Measurements from ENCODE around the gene PACSIN2. TPM values are rescaled to one million over a fixed set of nuclear protein-coding genes. Genes with fewer than 3 reads are reported as not detected.
"Not testable (repeated sequence)": the region's sequence is repeated elsewhere in the genome, so short reads cannot be mapped to it uniquely, and the experiment has no call there.

The PACSIN2 gene
- total RNA-seq, 1 experiment from 2014 or later, result 60.1 TPM

GRCh38 chr22:42917358-42917757, 97.6 kb downstream of the PACSIN2 start:
- DNase-seq; H3K36me3 ChIP-seq (replicated peaks; ENCODE audit: control insufficient read depth, insufficient read depth, low read length); H3K4me3 ChIP-seq (ENCODE audit: insufficient read depth, low read depth, low read length); H3K27me3 ChIP-seq (ENCODE audit: control insufficient read depth, insufficient read depth, low read length): not testable (repeated sequence)

GRCh38 chr22:42915980-42916765, 98.8 kb downstream of the PACSIN2 start:
- Histone ChIP-seq H3K27me3 (ENCODE audit: control insufficient read depth, insufficient read depth, low read length) (no peaks in the 10 kb centered on the region), H3K4me3 (ENCODE audit: insufficient read depth, low read depth, low read length) (no peak overlapping the region), H3K36me3 (replicated peaks; ENCODE audit: control insufficient read depth, insufficient read depth, low read length) (no peaks in the 10 kb centered on the region; the same call in 1 of the 2 replicates)
- peak; percentile 83 for DNase-seq

- H3K36me3 ChIP-seq (replicated peaks; ENCODE audit: control insufficient read depth, insufficient read depth, low read length), result no peaks in the 10 kb centered on the region; the same call in 1 of the 2 replicates
- H3K4me3 ChIP-seq (ENCODE audit: insufficient read depth, low read depth, low read length), result no peak overlapping the region
- no peak for DNase-seq
- no peaks in the 10 kb centered on the region for H3K27me3 ChIP-seq (ENCODE audit: control insufficient read depth, insufficient read depth, low read length)
Measured at GRCh38 chr22:42914511-42915076, 100.4 kb downstream of the PACSIN2 start.

GRCh38 chr22:42913874-42914510, 101.0 kb downstream of the PACSIN2 start:
- Histone ChIP-seq H3K4me3 (ENCODE audit: insufficient read depth, low read depth, low read length) (no peak overlapping the region), H3K36me3 (replicated peaks; ENCODE audit: control insufficient read depth, insufficient read depth, low read length) (peaks cover under 1% of the 10 kb centered on the region; the same call in 1 of the 2 replicates), H3K27me3 (ENCODE audit: control insufficient read depth, insufficient read depth, low read length) (no peaks in the 10 kb centered on the region)
- DNase-seq, result no peak

GRCh38 chr22:42912059-42912458, 102.9 kb downstream of the PACSIN2 start:
- H3K36me3 ChIP-seq (replicated peaks; ENCODE audit: control insufficient read depth, insufficient read depth, low read length), result peaks cover 2% of the 10 kb centered on the region
- no peak overlapping the region for H3K4me3 ChIP-seq (ENCODE audit: insufficient read depth, low read depth, low read length)
- DNase-seq, result no peak
- H3K27me3 ChIP-seq (ENCODE audit: control insufficient read depth, insufficient read depth, low read length), result no peaks in the 10 kb centered on the region

GRCh38 chr22:42910221-42910942, 104.6 kb downstream of the PACSIN2 start:
- Histone ChIP-seq H3K27me3 (ENCODE audit: control insufficient read depth, insufficient read depth, low read length) (no peaks in the 10 kb centered on the region), H3K4me3 (ENCODE audit: insufficient read depth, low read depth, low read length) (no peak overlapping the region), H3K36me3 (replicated peaks; ENCODE audit: control insufficient read depth, insufficient read depth, low read length) (peaks cover 2% of the 10 kb centered on the region)
- no peak for DNase-seq

- DNase-seq, result no peak
- peaks cover 2% of the 10 kb centered on the region for H3K36me3 ChIP-seq (replicated peaks; ENCODE audit: control insufficient read depth, insufficient read depth, low read length)
- H3K4me3 ChIP-seq (ENCODE audit: insufficient read depth, low read depth, low read length), result no peak overlapping the region
- no peaks in the 10 kb centered on the region for H3K27me3 ChIP-seq (ENCODE audit: control insufficient read depth, insufficient read depth, low read length)
Measured at GRCh38 chr22:42909363-42910058, 105.4 kb downstream of the PACSIN2 start.

GRCh38 chr22:42908374-42908746, 106.6 kb downstream of the PACSIN2 start:
- peaks cover 2% of the 10 kb centered on the region for H3K36me3 ChIP-seq (replicated peaks; ENCODE audit: control insufficient read depth, insufficient read depth, low read length)
- no peak overlapping the region for H3K4me3 ChIP-seq (ENCODE audit: insufficient read depth, low read depth, low read length)
- no peak for DNase-seq
- H3K27me3 ChIP-seq (ENCODE audit: control insufficient read depth, insufficient read depth, low read length), result no peaks in the 10 kb centered on the region

- H3K27me3 ChIP-seq (ENCODE audit: control insufficient read depth, insufficient read depth, low read length), result no peaks in the 10 kb centered on the region
- DNase-seq, result no peak
- peaks cover 2% of the 10 kb centered on the region for H3K36me3 ChIP-seq (replicated peaks; ENCODE audit: control insufficient read depth, insufficient read depth, low read length)
- H3K4me3 ChIP-seq (ENCODE audit: insufficient read depth, low read depth, low read length), result no peak overlapping the region
Measured at GRCh38 chr22:42907404-42908373, 107.3 kb downstream of the PACSIN2 start.

- H3K4me3 ChIP-seq (ENCODE audit: insufficient read depth, low read depth, low read length), result no peak overlapping the region
- no peaks in the 10 kb centered on the region for H3K27me3 ChIP-seq (ENCODE audit: control insufficient read depth, insufficient read depth, low read length)
- peaks cover 2% of the 10 kb centered on the region for H3K36me3 ChIP-seq (replicated peaks; ENCODE audit: control insufficient read depth, insufficient read depth, low read length)
- no peak for DNase-seq
Measured at GRCh38 chr22:42906605-42907348, 108.2 kb downstream of the PACSIN2 start.

- Histone ChIP-seq H3K36me3 (replicated peaks; ENCODE audit: control insufficient read depth, insufficient read depth, low read length) (peaks cover 2% of the 10 kb centered on the region), H3K27me3 (ENCODE audit: control insufficient read depth, insufficient read depth, low read length) (no peaks in the 10 kb centered on the region), H3K4me3 (ENCODE audit: insufficient read depth, low read depth, low read length) (no peak overlapping the region)
- no peak for DNase-seq
Measured at GRCh38 chr22:42905702-42906183, 109.2 kb downstream of the PACSIN2 start.

GRCh38 chr22:42905217-42905616, 109.7 kb downstream of the PACSIN2 start:
- Histone ChIP-seq H3K4me3 (ENCODE audit: insufficient read depth, low read depth, low read length) (no peak overlapping the region), H3K36me3 (replicated peaks; ENCODE audit: control insufficient read depth, insufficient read depth, low read length) (peaks cover 2% of the 10 kb centered on the region), H3K27me3 (ENCODE audit: control insufficient read depth, insufficient read depth, low read length) (no peaks in the 10 kb centered on the region)
- no peak for DNase-seq

GRCh38 chr22:42904050-42904449, 110.9 kb downstream of the PACSIN2 start:
- no peak for DNase-seq
- Histone ChIP-seq H3K4me3 (ENCODE audit: insufficient read depth, low read depth, low read length) (no peak overlapping the region), H3K27me3 (ENCODE audit: control insufficient read depth, insufficient read depth, low read length) (no peaks in the 10 kb centered on the region), H3K36me3 (replicated peaks; ENCODE audit: control insufficient read depth, insufficient read depth, low read length) (peaks cover 2% of the 10 kb centered on the region)

Data from H7 (cell line).